IMR-90 (cell line): ENCODE data around the gene VCP. TPM values are rescaled to one million over a fixed set of nuclear protein-coding genes. Genes with fewer than 3 reads are reported as not detected.

Experiments used
- ATAC-seq: fragments of 200-7000 bp; cut with Tn5 transposase; 2 replicates; pipeline ENCODE4 v1.9.1; 2020; ENCODE audit warnings: low read depth, mild to moderate bottlenecking, moderate library complexity
- BruUV-seq: library from RNA; stranded (reverse); fragments of 400-500 nt; replicated peaks from 2 replicates; lab custom pipeline; 2021; lab: Mats Ljungman, UMichigan
- CTCF ChIA-PET: fragments of 300-600 bp; formaldehyde crosslinking; extraction: SDS; loops from one replicate; lab custom pipeline; 2021; ENCODE audit warnings: antibody characterized with exemption; lab: Yijun Ruan, JAX
- POLR2A ChIA-PET: fragments of 300-600 bp; sonication (Branson Sonifier 250); formaldehyde crosslinking; loops from one replicate; lab custom pipeline; 2022; ENCODE audit warnings: antibody characterized with exemption; ENCODE audit not compliant: unreplicated experiment; lab: Charles Lee
- DNase-seq: peaks from one replicate; pipeline ENCODE4 v3.0.0; 2013
- H2AFZ ChIP-seq: replicated peaks from 2 replicates; pipeline ENCODE3; 2013; ENCODE audit warnings: low read length, mild to moderate bottlenecking; ENCODE audit not compliant: poor library complexity
- H2AK5ac ChIP-seq: 2 replicates; pipeline ENCODE4 v1.6.1; 2013; ENCODE audit warnings: low read depth, low read length, inconsistent platforms
- H2AK9ac ChIP-seq: replicated peaks from 2 replicates; pipeline ENCODE3; 2013; ENCODE audit warnings: mild to moderate bottlenecking, low read depth, low read length, moderate library complexity; ENCODE audit not compliant: poor library complexity
- H2BK120ac ChIP-seq: 2 replicates; pipeline ENCODE4 v1.6.1; 2013; ENCODE audit warnings: low read depth, low read length, inconsistent platforms
- H2BK15ac ChIP-seq: 3 replicates; pipeline ENCODE4 v1.6.1; 2013; ENCODE audit warnings: low read depth, low read length, inconsistent platforms
- H2BK20ac ChIP-seq: 2 replicates; pipeline ENCODE4 v1.6.1; 2013; ENCODE audit warnings: low read depth, mild to moderate bottlenecking, inconsistent platforms, low read length, moderate library complexity
- H2BK5ac ChIP-seq: 2 replicates; pipeline ENCODE4 v1.6.1; 2013; ENCODE audit warnings: mild to moderate bottlenecking, low read depth, low read length, inconsistent platforms; ENCODE audit not compliant: poor library complexity, severe bottlenecking
- H3K14ac ChIP-seq: replicated peaks from 2 replicates; pipeline ENCODE4 v1.6.1; 2013; ENCODE audit warnings: low read depth, low read length, inconsistent platforms
- H3K18ac ChIP-seq: 2 replicates; pipeline ENCODE4 v1.6.1; 2013; ENCODE audit warnings: low read depth, low read length, control low read depth
- H3K23ac ChIP-seq: 2 replicates; pipeline ENCODE4 v1.6.1; 2013; ENCODE audit warnings: low read depth, low read length, inconsistent platforms
- H3K27ac ChIP-seq: 2 replicates; pipeline ENCODE4 v1.5.1; 2013; ENCODE audit warnings: mild to moderate bottlenecking, control low read depth, low read length; ENCODE audit not compliant: insufficient read depth
- H3K27me3 ChIP-seq: 2 replicates; pipeline ENCODE4 v1.6.1; 2013; ENCODE audit warnings: low read length; ENCODE audit not compliant: control insufficient read depth, insufficient read depth
- H3K36me3 ChIP-seq: 2 replicates; pipeline ENCODE4 v1.6.1; 2013; ENCODE audit warnings: low read length, mixed read lengths; ENCODE audit not compliant: control insufficient read depth, insufficient read depth
- H3K4ac ChIP-seq: 2 replicates; pipeline ENCODE4 v1.6.1; 2013; ENCODE audit warnings: low read depth, low read length, inconsistent platforms
- H3K4me1 ChIP-seq: 2 replicates; pipeline ENCODE4 v1.6.1; 2013; ENCODE audit warnings: low read length, mixed read lengths; ENCODE audit not compliant: control insufficient read depth, insufficient read depth
- H3K4me2 ChIP-seq: 2 replicates; pipeline ENCODE4 v1.6.1; 2013; ENCODE audit warnings: low read depth, mild to moderate bottlenecking, control low read depth, low read length, moderate library complexity
- H3K4me3 ChIP-seq: 2 replicates; pipeline ENCODE4 v1.5.1; 2013; ENCODE audit warnings: low read depth, mild to moderate bottlenecking, control low read depth, low read length, moderate library complexity; ENCODE audit not compliant: insufficient read depth
- H3K56ac ChIP-seq: 2 replicates; pipeline ENCODE4 v1.6.1; 2013; ENCODE audit warnings: low read length, inconsistent platforms; ENCODE audit not compliant: insufficient read depth; ENCODE audit errors: extremely low read depth
- H3K79me1 ChIP-seq, 2 experiments: 2 replicates each; pipeline ENCODE4 v1.6.1; 2013; ENCODE audit warnings: low read length in 2 of 2, inconsistent platforms in 1 of 2, low read depth in 1 of 2
- H3K9ac ChIP-seq: 2 replicates; pipeline ENCODE4 v1.6.1; 2013; ENCODE audit warnings: low read depth, low read length, control low read depth
- H3K9me1 ChIP-seq: 2 replicates; pipeline ENCODE4 v1.6.1; 2013; ENCODE audit warnings: low read length, inconsistent platforms; ENCODE audit not compliant: insufficient read depth
- H3K9me3 ChIP-seq: 2 replicates; pipeline ENCODE4 v1.6.1; 2013; ENCODE audit warnings: low read length; ENCODE audit not compliant: control insufficient read depth, insufficient read depth
- H4K20me1 ChIP-seq: 2 replicates; pipeline ENCODE4 v1.6.1; 2013; ENCODE audit warnings: low read length, inconsistent platforms; ENCODE audit not compliant: insufficient read depth
- H4K5ac ChIP-seq: 2 replicates; pipeline ENCODE4 v1.6.1; 2013; ENCODE audit warnings: mild to moderate bottlenecking, low read depth, low read length, control low read depth
- H4K8ac ChIP-seq, 2 experiments: 2 replicates each; pipeline ENCODE4 v1.6.1; 2013; ENCODE audit warnings: low read depth in 2 of 2, low read length in 2 of 2, control low read depth in 1 of 2, inconsistent platforms in 1 of 2
- H4K91ac ChIP-seq: 2 replicates; pipeline ENCODE4 v1.6.1; 2013; ENCODE audit warnings: low read depth, low read length, inconsistent platforms; ENCODE audit not compliant: insufficient read depth
- CEBPB ChIP-seq: IDR thresholded peaks from 2 replicates; pipeline ENCODE4 v1.6.1; 2012; ENCODE audit warnings: low read depth, low read length, improper control_type of control experiment
- CHD1 ChIP-seq: IDR thresholded peaks from 2 replicates; pipeline ENCODE4 v1.6.1; 2012; ENCODE audit warnings: low read depth, low read length, improper control_type of control experiment
- ELK1 ChIP-seq: fragments of 150-350 bp; IDR thresholded peaks from 2 replicates; pipeline ENCODE4 v1.6.1; 2016; ENCODE audit warnings: low read depth, mild to moderate bottlenecking, low read length, moderate library complexity, borderline replicate concordance
- FOS ChIP-seq: fragments of 150-350 bp; IDR thresholded peaks from 2 replicates; pipeline ENCODE4 v1.6.1; 2016; ENCODE audit warnings: low read depth, low read length
- MAFK ChIP-seq: IDR thresholded peaks from 2 replicates; pipeline ENCODE4 v1.6.1; 2012; ENCODE audit warnings: low read depth, low read length, improper control_type of control experiment
- MAZ ChIP-seq: IDR thresholded peaks from 2 replicates; pipeline ENCODE4 v1.6.1; 2012; ENCODE audit warnings: low read depth, mild to moderate bottlenecking, low read length, improper control_type of control experiment, moderate library complexity, borderline replicate concordance
- NFE2L2 ChIP-seq: fragments of 150-350 bp; IDR thresholded peaks from 2 replicates; pipeline ENCODE4 v1.6.1; 2016; ENCODE audit warnings: low read depth, mild to moderate bottlenecking, low read length
- POLR2A ChIP-seq: IDR thresholded peaks from 2 replicates; pipeline ENCODE4 v1.6.1; 2012; ENCODE audit warnings: mild to moderate bottlenecking, low read depth, low read length
- RAD21 ChIP-seq: IDR thresholded peaks from 2 replicates; pipeline ENCODE4 v1.6.1; 2012; ENCODE audit warnings: low read length, improper control_type of control experiment
- RCOR1 ChIP-seq: IDR thresholded peaks from 2 replicates; pipeline ENCODE4 v1.6.1; 2012; ENCODE audit warnings: mild to moderate bottlenecking, low read length, improper control_type of control experiment; ENCODE audit not compliant: insufficient replicate concordance
- RFX5 ChIP-seq: IDR thresholded peaks from 2 replicates; pipeline ENCODE4 v1.8.0; 2012; ENCODE audit warnings: low read depth, mild to moderate bottlenecking, low read length, moderate library complexity
- SMC3 ChIP-seq: fragments of 150-350 bp; IDR thresholded peaks from 2 replicates; pipeline ENCODE4 v1.6.1; 2016; ENCODE audit warnings: low read depth, mild to moderate bottlenecking, antibody characterized with exemption, low read length, moderate library complexity
- USF2 ChIP-seq: fragments of 150-350 bp; IDR thresholded peaks from 2 replicates; pipeline ENCODE4 v1.6.1; 2017; ENCODE audit warnings: mild to moderate bottlenecking, antibody characterized with exemption, low read length, low read depth
- WGBS, 2 experiments: methylation state at CpG; one replicate each; pipeline versions ENCODE4 v1.1.5 to v1.1.7; 2013; ENCODE audit warnings: missing lambda C conversion rate in 2 of 2; ENCODE audit not compliant: insufficient read length in 1 of 2; ENCODE audit errors: extremely low coverage in 2 of 2; 5-methylcytosine and 5-hydroxymethylcytosine counted together
- dilution Hi-C: fragments of 300-500 bp; cut with HindIII; formaldehyde crosslinking; loops from one replicate; pipeline ENCODE4 v1.14.3; 2018; ENCODE audit warnings: low sequenced_read_pairs; ENCODE audit not compliant: unreplicated experiment
- in situ Hi-C: fragments of 300-500 bp; cut with MboI; formaldehyde crosslinking; loops from 3 replicates; pipeline ENCODE4 v1.14.3; 2019; ENCODE audit warnings: low sequenced_read_pairs, inconsistent platforms, mixed read lengths
- intact Hi-C: fragments of 100-400 bp; cut with micrococcal nuclease; formaldehyde crosslinking; loops from 2 replicates; pipeline ENCODE4 v1.10.0; 2022
- polyA plus RNA-seq, 3 experiments: library from polyadenylated mRNA; depleted of rRNA; stranded (reverse); fragments of >200 nt; gene quantifications; 2 replicates each; pipeline ENCODE4 v1.2.3, GENCODE V29; 2012; ENCODE audit warnings: low replicate concordance in 1 of 3
- total RNA-seq: library from RNA; depleted of rRNA; stranded (reverse); fragments of >200 nt; gene quantifications from 2 replicates; pipeline ENCODE4 v1.2.3, GENCODE V29; 2012

VCP gene
- total and polyA plus RNA-seq, 2 of the 4 experiments (the other 2 are of a cell fraction) = 292 to 516 TPM

DNA sequence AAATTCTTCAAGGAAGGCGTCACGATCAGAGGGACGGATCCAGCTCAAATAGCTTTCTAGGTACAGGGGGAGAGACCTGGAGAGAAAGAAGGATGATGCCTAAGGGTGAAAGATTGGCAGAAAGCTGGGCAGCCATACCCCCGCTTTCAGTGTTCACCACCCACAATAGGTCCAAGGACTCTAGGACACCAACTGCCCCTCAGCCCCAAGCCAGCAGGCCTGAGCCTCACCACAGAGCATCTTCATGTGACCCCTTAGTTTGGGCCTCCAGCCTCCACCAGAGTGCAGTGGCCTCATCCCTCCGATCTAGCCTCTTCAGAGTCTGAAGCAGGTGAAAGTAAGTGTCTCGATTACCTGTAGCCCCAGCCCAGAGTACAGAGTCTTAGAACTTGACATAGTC is 1.7 kb upstream of the VCP start:
- ChIA-PET POLR2A (no interaction called here), CTCF (no interaction called here)
- Histone ChIP-seq H4K5ac (no peak overlapping the region), H3K4me2 (no peak overlapping the region), H2BK20ac (no peak overlapping the region), H3K4me3 (no peak overlapping the region), H3K79me1 (peaks cover 13 to 62% of the 10 kb centered on the region in 2 experiments; a peak in 3 of 4 replicates), H3K36me3 (no peaks in the 10 kb centered on the region; the same call in 1 of the 2 replicates), H2AK9ac (no peak overlapping the region), H2BK120ac (no peak overlapping the region), H3K27ac (no peak overlapping the region), H2AFZ (no peak overlapping the region), H4K91ac (no peak overlapping the region), H3K9ac (no peak overlapping the region), H3K4me1 (peaks cover 15% of the 10 kb centered on the region), H4K20me1 (peaks cover 33% of the 10 kb centered on the region), H3K9me1 (peaks cover 23% of the 10 kb centered on the region), H3K23ac (no peak overlapping the region), H3K14ac (no peak overlapping the region), H3K56ac (no peak overlapping the region), H2BK5ac (no peak overlapping the region), H4K8ac (no peak overlapping the region), H2BK15ac (no peak overlapping the region), H2AK5ac (no peak overlapping the region), H3K18ac (no peak overlapping the region), H3K4ac (no peak overlapping the region), H3K9me3 (no peaks in the 10 kb centered on the region), H3K27me3 (no peaks in the 10 kb centered on the region)
- intact Hi-C loops = loop anchor here (10.0 kb wide), 1 partner anchor 309 kb away; no protein-coding TSS in a partner anchor
- no CpG with 5 or more reads among the region's 6 CpGs for WGBS, 2 experiments
- TF ChIP-seq ELK1 = no peak
- TF ChIP-seq SMC3 = no peak
- TF ChIP-seq CHD1 = no peak
- no peak for TF ChIP-seq RCOR1
- TF ChIP-seq RAD21 = no peak
- TF ChIP-seq USF2 = no peak
- no peak for TF ChIP-seq RFX5
- TF ChIP-seq FOS = no peak
- TF ChIP-seq POLR2A = no peak
- no peak for TF ChIP-seq CEBPB
- no peak for TF ChIP-seq MAFK
- no peak for TF ChIP-seq NFE2L2
- TF ChIP-seq MAZ = no peak
- no TSS peak for BruUV-seq
- dilution Hi-C loops = no loop called here
- DNase-seq (no peak), ATAC-seq (no peak)
- in situ Hi-C loops = no loop called here
